ENCODE results near the gene APOBEC3H.

DNA sequence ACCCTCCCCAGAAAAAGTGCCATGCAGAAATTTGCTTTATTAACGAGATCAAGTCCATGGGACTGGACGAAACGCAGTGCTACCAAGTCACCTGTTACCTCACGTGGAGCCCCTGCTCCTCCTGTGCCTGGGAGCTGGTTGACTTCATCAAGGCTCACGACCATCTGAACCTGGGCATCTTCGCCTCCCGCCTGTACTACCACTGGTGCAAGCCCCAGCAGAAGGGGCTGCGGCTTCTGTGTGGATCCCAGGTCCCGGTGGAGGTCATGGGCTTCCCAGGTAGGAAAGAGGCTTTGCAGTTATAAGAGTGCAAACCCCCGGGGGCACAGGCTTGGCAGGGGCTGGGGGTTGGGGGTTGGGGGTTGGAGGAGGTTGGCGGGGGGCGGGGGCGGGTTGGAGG lies 4.2 kb downstream of the APOBEC3H start:
- TF ChIP-seq, protein P1, sequence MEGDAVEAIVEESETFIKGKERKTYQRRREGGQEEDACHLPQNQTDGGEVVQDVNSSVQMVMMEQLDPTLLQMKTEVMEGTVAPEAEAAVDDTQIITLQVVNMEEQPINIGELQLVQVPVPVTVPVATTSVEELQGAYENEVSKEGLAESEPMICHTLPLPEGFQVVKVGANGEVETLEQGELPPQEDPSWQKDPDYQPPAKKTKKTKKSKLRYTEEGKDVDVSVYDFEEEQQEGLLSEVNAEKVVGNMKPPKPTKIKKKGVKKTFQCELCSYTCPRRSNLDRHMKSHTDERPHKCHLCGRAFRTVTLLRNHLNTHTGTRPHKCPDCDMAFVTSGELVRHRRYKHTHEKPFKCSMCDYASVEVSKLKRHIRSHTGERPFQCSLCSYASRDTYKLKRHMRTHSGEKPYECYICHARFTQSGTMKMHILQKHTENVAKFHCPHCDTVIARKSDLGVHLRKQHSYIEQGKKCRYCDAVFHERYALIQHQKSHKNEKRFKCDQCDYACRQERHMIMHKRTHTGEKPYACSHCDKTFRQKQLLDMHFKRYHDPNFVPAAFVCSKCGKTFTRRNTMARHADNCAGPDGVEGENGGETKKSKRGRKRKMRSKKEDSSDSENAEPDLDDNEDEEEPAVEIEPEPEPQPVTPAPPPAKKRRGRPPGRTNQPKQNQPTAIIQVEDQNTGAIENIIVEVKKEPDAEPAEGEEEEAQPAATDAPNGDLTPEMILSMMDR (IDR thresholded peaks at IDR 0.05), result no peak
- TF ChIP-seq EP300 (IDR thresholded peaks at IDR 0.05), result no peak
